ENCODE measurements around the gene PATJ.

PATJ gene

GRCh38 chr1:61895175-61895574, 152.9 kb downstream of the PATJ start:
- Histone ChIP-seq H3K9me3 (ENCODE audit: control insufficient read depth, low read length) (no peaks in the 10 kb centered on the region), H3K36me3 (ENCODE audit: control insufficient read depth in 1 of 2, insufficient read depth in 2 of 2, low read depth in 1 of 2, low read length in 2 of 2) (peaks cover 0 to 7% of the 10 kb centered on the region in 2 experiments), H3K79me1 (replicated peaks; ENCODE audit: low read length, poor library complexity, severe bottlenecking) (no peaks in the 10 kb centered on the region), H2BK5ac (ENCODE audit: low read depth, low read length, poor library complexity, severe bottlenecking) (no peak overlapping the region), H3K4me2 (ENCODE audit: low read length, poor library complexity, severe bottlenecking) (no peak overlapping the region), H3K27ac (ENCODE audit: low read length, poor library complexity, severe bottlenecking) (no peak overlapping the region), H2BK15ac (ENCODE audit: low read depth, poor library complexity, severe bottlenecking) (no peak overlapping the region), H3K27me3 (ENCODE audit: control insufficient read depth in 1 of 2, insufficient read depth in 1 of 2, low read length in 2 of 2) (no peaks in the 10 kb centered on the region), H2AK5ac (ENCODE audit: low read length, severe bottlenecking) (no peak overlapping the region), H3K4me1 (ENCODE audit: control insufficient read depth, insufficient read depth, low read depth, low read length) (peaks cover 2% of the 10 kb centered on the region), H4K91ac (ENCODE audit: low read length) (no peak overlapping the region), H3K18ac (ENCODE audit: low read depth in 1 of 2, low read length in 2 of 2) (no peak overlapping the region), H2AFZ (ENCODE audit: low read depth, low read length) (no peak overlapping the region), H3K4ac (ENCODE audit: low read depth in 1 of 2, low read length in 2 of 2) (no peak overlapping the region), H2BK120ac (ENCODE audit: low read depth, low read length) (no peak overlapping the region), H3K4me3 (ENCODE audit: insufficient read depth in 1 of 2, low read depth in 1 of 2, low read length in 2 of 2) (no peak overlapping the region), H3K23ac (ENCODE audit: low read length in 2 of 2) (no peak overlapping the region), H4K8ac (ENCODE audit: low read length) (no peak overlapping the region), H3K14ac (ENCODE audit: low read length in 2 of 2) (no peak overlapping the region), H2BK12ac (ENCODE audit: low read length in 2 of 2) (no peak overlapping the region), H3K9ac (ENCODE audit: low read length) (no peak overlapping the region)
- DNase-seq = no peak
- 63% methylated on average over 2 of the region's 2 CpGs for WGBS

DNA sequence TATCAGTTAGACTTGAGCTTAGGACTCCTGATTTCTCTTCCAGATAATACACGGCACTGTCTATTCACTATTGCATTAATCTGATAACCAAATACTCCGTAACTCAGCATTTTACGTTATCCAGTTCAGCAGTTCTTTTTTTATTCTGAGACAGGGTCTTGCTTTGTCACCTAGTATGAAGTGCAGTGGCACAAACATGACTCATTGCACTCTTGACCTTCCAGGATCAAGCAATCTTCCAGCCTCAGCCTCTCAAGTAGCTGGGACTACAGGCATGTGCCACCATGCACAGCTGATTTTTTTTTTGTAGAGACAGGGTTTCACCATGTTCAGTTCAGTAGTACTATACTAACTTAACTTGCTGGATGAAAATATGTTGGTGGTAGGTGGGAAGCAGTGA, 156.4 kb downstream of the PATJ start:
- H3K27me3 ChIP-seq (ENCODE audit: control insufficient read depth in 1 of 2, insufficient read depth in 1 of 2, low read length in 2 of 2) = no peaks in the 10 kb centered on the region
- H2BK5ac ChIP-seq (ENCODE audit: low read depth, low read length, poor library complexity, severe bottlenecking) = no peak overlapping the region
- H3K9me3 ChIP-seq (ENCODE audit: control insufficient read depth, low read length) = no peaks in the 10 kb centered on the region
- H3K36me3 ChIP-seq (ENCODE audit: control insufficient read depth in 1 of 2, insufficient read depth in 2 of 2, low read depth in 1 of 2, low read length in 2 of 2) = peaks cover 0 to 11% of the 10 kb centered on the region in 2 experiments
- no peak overlapping the region for H2AFZ ChIP-seq (ENCODE audit: low read depth, low read length)
- no peak overlapping the region for H4K8ac ChIP-seq (ENCODE audit: low read length)
- no peak overlapping the region for H4K91ac ChIP-seq (ENCODE audit: low read length)
- no peak overlapping the region for H3K23ac ChIP-seq (ENCODE audit: low read length in 2 of 2)
- H3K4me2 ChIP-seq (ENCODE audit: low read length, poor library complexity, severe bottlenecking) = no peak overlapping the region
- no peak overlapping the region for H3K4me3 ChIP-seq (ENCODE audit: insufficient read depth in 1 of 2, low read depth in 1 of 2, low read length in 2 of 2)
- no peaks in the 10 kb centered on the region for H3K79me1 ChIP-seq (replicated peaks; ENCODE audit: low read length, poor library complexity, severe bottlenecking)
- H3K4me1 ChIP-seq (ENCODE audit: control insufficient read depth, insufficient read depth, low read depth, low read length) = no peaks in the 10 kb centered on the region
- no peak overlapping the region for H2AK5ac ChIP-seq (ENCODE audit: low read length, severe bottlenecking)
- WGBS = 96% methylated on average over 3 of the region's 3 CpGs
- no peak overlapping the region for H2BK15ac ChIP-seq (ENCODE audit: low read depth, poor library complexity, severe bottlenecking)
- no peak overlapping the region for H3K27ac ChIP-seq (ENCODE audit: low read length, poor library complexity, severe bottlenecking)
- no peak overlapping the region for H2BK12ac ChIP-seq (ENCODE audit: low read length in 2 of 2)
- DNase-seq = no peak
- no peak overlapping the region for H3K18ac ChIP-seq (ENCODE audit: low read depth in 1 of 2, low read length in 2 of 2)
- no peak overlapping the region for H3K14ac ChIP-seq (ENCODE audit: low read length in 2 of 2)
- no peak overlapping the region for H2BK120ac ChIP-seq (ENCODE audit: low read depth, low read length)
- no peak overlapping the region for H3K9ac ChIP-seq (ENCODE audit: low read length)
- no peak overlapping the region for H3K4ac ChIP-seq (ENCODE audit: low read depth in 1 of 2, low read length in 2 of 2)

DNA sequence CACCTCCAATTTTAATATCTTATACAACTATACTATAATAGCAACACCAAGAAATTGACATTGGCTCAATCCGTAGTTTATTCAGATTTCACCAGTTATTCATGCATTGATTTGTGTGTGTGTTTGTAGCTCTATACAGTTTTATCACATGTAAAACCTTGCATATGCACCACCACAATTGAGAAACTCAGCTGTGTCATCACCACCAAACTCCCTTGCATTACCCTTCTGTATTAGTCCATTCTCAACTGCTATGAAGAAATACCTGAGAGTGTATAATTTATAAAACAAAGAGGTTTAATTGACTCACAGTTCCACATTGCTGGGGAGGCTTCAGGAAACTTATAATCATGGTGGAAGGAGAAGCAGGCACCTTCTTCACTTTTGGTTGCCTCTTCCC, 162.1 kb downstream of the PATJ start:
- no CpG with 5 or more reads among the region's 1 CpG for WGBS
- H2BK5ac ChIP-seq (ENCODE audit: low read depth, low read length, poor library complexity, severe bottlenecking) = no peak overlapping the region

GRCh38 chr1:61907102-61907501, 164.8 kb downstream of the PATJ start:
- Histone ChIP-seq H3K9ac (ENCODE audit: low read length) (no peak overlapping the region), H4K91ac (ENCODE audit: low read length) (no peak overlapping the region)

More for the DNA sequence above, 162.1 kb downstream of the PATJ start:
- Histone ChIP-seq H3K4me3 (ENCODE audit: insufficient read depth in 1 of 2, low read depth in 1 of 2, low read length in 2 of 2) (no peak overlapping the region), H3K4me2 (ENCODE audit: low read length, poor library complexity, severe bottlenecking) (no peak overlapping the region), H3K9ac (ENCODE audit: low read length) (no peak overlapping the region), H3K27ac (ENCODE audit: low read length, poor library complexity, severe bottlenecking) (no peak overlapping the region), H4K91ac (ENCODE audit: low read length) (no peak overlapping the region), H2BK12ac (ENCODE audit: low read length in 2 of 2) (no peak overlapping the region), H3K4ac (ENCODE audit: low read depth in 1 of 2, low read length in 2 of 2) (no peak overlapping the region), H3K14ac (ENCODE audit: low read length in 2 of 2) (no peak overlapping the region), H3K18ac (ENCODE audit: low read depth in 1 of 2, low read length in 2 of 2) (no peak overlapping the region), H3K36me3 (ENCODE audit: control insufficient read depth in 1 of 2, insufficient read depth in 2 of 2, low read depth in 1 of 2, low read length in 2 of 2) (peaks cover 0 to 4% of the 10 kb centered on the region in 2 experiments), H2AFZ (ENCODE audit: low read depth, low read length) (no peak overlapping the region), H3K9me3 (ENCODE audit: control insufficient read depth, low read length) (no peaks in the 10 kb centered on the region), H4K8ac (ENCODE audit: low read length) (no peak overlapping the region), H2BK120ac (ENCODE audit: low read depth, low read length) (no peak overlapping the region), H3K27me3 (ENCODE audit: control insufficient read depth in 1 of 2, insufficient read depth in 1 of 2, low read length in 2 of 2) (no peaks in the 10 kb centered on the region), H2BK15ac (ENCODE audit: low read depth, poor library complexity, severe bottlenecking) (no peak overlapping the region), H3K23ac (ENCODE audit: low read length in 2 of 2) (no peak overlapping the region), H3K79me1 (replicated peaks; ENCODE audit: low read length, poor library complexity, severe bottlenecking) (no peaks in the 10 kb centered on the region), H2AK5ac (ENCODE audit: low read length, severe bottlenecking) (no peak overlapping the region), H3K4me1 (ENCODE audit: control insufficient read depth, insufficient read depth, low read depth, low read length) (no peaks in the 10 kb centered on the region)
- no peak for DNase-seq

More at GRCh38 chr1:61907102-61907501, 164.8 kb downstream of the PATJ start:
- no peak overlapping the region for H3K4me3 ChIP-seq (ENCODE audit: insufficient read depth in 1 of 2, low read depth in 1 of 2, low read length in 2 of 2)
- no peak overlapping the region for H2BK5ac ChIP-seq (ENCODE audit: low read depth, low read length, poor library complexity, severe bottlenecking)
- no peaks in the 10 kb centered on the region for H3K27me3 ChIP-seq (ENCODE audit: control insufficient read depth in 1 of 2, insufficient read depth in 1 of 2, low read length in 2 of 2)
- no peak overlapping the region for H3K4me2 ChIP-seq (ENCODE audit: low read length, poor library complexity, severe bottlenecking)
- H2BK12ac ChIP-seq (ENCODE audit: low read length in 2 of 2) = no peak overlapping the region
- H3K4me1 ChIP-seq (ENCODE audit: control insufficient read depth, insufficient read depth, low read depth, low read length) = no peaks in the 10 kb centered on the region
- no peaks in the 10 kb centered on the region for H3K36me3 ChIP-seq (ENCODE audit: control insufficient read depth in 1 of 2, insufficient read depth in 2 of 2, low read depth in 1 of 2, low read length in 2 of 2)
- no peaks in the 10 kb centered on the region for H3K79me1 ChIP-seq (replicated peaks; ENCODE audit: low read length, poor library complexity, severe bottlenecking)
- WGBS = 93% methylated on average over 4 of the region's 4 CpGs
- H3K27ac ChIP-seq (ENCODE audit: low read length, poor library complexity, severe bottlenecking) = no peak overlapping the region
- H2BK15ac ChIP-seq (ENCODE audit: low read depth, poor library complexity, severe bottlenecking) = no peak overlapping the region
- H3K23ac ChIP-seq (ENCODE audit: low read length in 2 of 2) = no peak overlapping the region
- H2BK120ac ChIP-seq (ENCODE audit: low read depth, low read length) = no peak overlapping the region
- no peak overlapping the region for H3K4ac ChIP-seq (ENCODE audit: low read depth in 1 of 2, low read length in 2 of 2)
- DNase-seq = no peak
- no peak overlapping the region for H3K14ac ChIP-seq (ENCODE audit: low read length in 2 of 2)
- no peak overlapping the region for H2AK5ac ChIP-seq (ENCODE audit: low read length, severe bottlenecking)
- no peak overlapping the region for H3K18ac ChIP-seq (ENCODE audit: low read depth in 1 of 2, low read length in 2 of 2)
- no peak overlapping the region for H2AFZ ChIP-seq (ENCODE audit: low read depth, low read length)
- no peak overlapping the region for H4K8ac ChIP-seq (ENCODE audit: low read length)
- H3K9me3 ChIP-seq (ENCODE audit: control insufficient read depth, low read length) = no peaks in the 10 kb centered on the region

Measured in mesenchymal stem cell (in vitro differentiated cells and primary cell).